ENCODE results near the gene NR2F6.
A peak's percentile ranks its signal among the peaks of the same experiment; 100 is the strongest.

The NR2F6 gene

GRCh38 chr19:17255150-17255621 is 9.5 kb upstream of the NR2F6 start:
- TF ChIP-seq, protein P1, sequence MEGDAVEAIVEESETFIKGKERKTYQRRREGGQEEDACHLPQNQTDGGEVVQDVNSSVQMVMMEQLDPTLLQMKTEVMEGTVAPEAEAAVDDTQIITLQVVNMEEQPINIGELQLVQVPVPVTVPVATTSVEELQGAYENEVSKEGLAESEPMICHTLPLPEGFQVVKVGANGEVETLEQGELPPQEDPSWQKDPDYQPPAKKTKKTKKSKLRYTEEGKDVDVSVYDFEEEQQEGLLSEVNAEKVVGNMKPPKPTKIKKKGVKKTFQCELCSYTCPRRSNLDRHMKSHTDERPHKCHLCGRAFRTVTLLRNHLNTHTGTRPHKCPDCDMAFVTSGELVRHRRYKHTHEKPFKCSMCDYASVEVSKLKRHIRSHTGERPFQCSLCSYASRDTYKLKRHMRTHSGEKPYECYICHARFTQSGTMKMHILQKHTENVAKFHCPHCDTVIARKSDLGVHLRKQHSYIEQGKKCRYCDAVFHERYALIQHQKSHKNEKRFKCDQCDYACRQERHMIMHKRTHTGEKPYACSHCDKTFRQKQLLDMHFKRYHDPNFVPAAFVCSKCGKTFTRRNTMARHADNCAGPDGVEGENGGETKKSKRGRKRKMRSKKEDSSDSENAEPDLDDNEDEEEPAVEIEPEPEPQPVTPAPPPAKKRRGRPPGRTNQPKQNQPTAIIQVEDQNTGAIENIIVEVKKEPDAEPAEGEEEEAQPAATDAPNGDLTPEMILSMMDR (IDR thresholded peaks at IDR 0.05; ENCODE audit: insufficient read depth, low read depth, low read length, missing control alignments), result no peak
- no peak overlapping the region for H3K4me3 ChIP-seq (ENCODE audit: low read length)
- DNase-seq (ENCODE audit: low read depth), result peak; percentile 61

- no peak overlapping the region for H3K4me3 ChIP-seq (ENCODE audit: low read length)
- DNase-seq (ENCODE audit: low read depth), result no peak
- TF ChIP-seq, protein P1 (IDR thresholded peaks at IDR 0.05; ENCODE audit: insufficient read depth, low read depth, low read length, missing control alignments), result no peak
Observed at GRCh38 chr19:17254636-17255035, 8.9 kb upstream of the NR2F6 start.

DNA sequence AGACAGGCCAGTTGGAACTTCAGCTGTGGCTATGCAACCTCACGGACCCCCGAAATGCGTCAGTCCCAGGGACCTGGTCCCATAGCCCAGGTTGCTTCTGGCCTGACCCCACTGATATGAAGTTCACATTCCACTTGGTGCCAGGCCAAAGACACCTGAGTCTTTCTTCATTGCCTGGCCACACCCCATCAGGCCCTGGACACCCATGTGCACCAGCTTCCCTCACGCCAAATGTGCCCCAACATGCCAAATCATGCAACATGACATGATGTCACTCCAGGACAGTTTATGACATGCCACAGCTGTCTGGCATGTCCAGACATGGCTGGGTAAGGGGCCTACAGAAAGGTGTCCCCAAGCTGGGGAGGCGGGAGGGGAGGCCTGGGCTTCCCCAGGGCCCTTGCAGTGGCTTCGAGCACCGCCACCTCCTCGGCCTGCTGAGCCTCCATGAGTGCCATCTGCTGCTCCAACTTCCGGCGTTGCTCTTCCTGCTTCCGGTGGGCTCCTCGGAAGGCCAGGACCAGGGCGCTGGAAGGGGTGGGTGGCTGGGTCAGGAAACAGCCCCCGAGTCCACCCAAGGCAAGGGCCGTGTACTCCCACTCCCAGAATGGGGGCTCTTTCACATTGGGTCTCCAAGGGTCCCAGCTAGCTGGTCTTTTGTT is 4.3 kb upstream of the NR2F6 start:
- TF ChIP-seq, protein P1 (IDR thresholded peaks at IDR 0.05; ENCODE audit: insufficient read depth, low read depth, low read length, missing control alignments), result no peak
- no peak overlapping the region for H3K4me3 ChIP-seq (ENCODE audit: low read length)
- peak; percentile 82 for DNase-seq (ENCODE audit: low read depth)

DNA sequence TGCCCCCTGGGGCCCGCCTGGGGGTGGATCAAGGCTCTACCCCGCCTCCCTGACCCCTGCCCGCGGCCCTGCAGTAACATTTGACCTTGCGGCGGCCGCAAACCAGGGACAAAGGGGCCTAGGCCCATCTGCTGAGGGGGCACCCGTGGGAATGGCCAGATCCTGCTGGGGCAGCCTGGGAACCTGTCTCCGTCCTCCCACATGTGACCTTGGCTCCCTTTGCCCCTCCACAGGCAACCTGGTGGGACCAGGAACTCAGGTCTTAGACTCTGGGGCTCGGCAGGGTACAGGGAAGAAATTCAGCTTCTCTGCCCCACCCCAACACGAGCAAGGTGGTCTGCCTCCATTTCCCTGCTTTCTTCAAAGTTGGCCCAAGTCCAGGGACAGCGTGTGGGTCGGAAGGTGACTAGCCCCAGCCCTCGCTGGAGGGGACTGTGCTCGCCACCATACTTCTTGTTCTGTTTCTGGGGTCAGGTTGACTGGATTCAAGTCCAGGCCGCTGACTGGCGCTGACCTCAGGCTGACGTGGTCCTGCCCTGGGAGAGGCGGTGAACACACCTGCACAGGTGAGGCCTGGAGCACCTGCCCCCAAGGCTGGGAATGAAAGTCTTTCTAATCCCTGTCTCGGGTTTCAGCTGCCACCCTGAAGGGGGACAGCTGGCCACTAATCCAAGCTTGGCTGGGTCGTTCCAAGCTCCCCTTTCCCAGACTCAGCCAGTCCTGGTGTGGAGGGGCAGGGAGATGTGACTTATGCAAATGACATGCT is 2.5 kb upstream of the NR2F6 start:
- TF ChIP-seq, protein P1 (IDR thresholded peaks at IDR 0.05; ENCODE audit: insufficient read depth, low read depth, low read length, missing control alignments), result no peak
- peak; percentile 68 for DNase-seq (ENCODE audit: low read depth)
- no peak overlapping the region for H3K4me3 ChIP-seq (ENCODE audit: low read length)

DNA sequence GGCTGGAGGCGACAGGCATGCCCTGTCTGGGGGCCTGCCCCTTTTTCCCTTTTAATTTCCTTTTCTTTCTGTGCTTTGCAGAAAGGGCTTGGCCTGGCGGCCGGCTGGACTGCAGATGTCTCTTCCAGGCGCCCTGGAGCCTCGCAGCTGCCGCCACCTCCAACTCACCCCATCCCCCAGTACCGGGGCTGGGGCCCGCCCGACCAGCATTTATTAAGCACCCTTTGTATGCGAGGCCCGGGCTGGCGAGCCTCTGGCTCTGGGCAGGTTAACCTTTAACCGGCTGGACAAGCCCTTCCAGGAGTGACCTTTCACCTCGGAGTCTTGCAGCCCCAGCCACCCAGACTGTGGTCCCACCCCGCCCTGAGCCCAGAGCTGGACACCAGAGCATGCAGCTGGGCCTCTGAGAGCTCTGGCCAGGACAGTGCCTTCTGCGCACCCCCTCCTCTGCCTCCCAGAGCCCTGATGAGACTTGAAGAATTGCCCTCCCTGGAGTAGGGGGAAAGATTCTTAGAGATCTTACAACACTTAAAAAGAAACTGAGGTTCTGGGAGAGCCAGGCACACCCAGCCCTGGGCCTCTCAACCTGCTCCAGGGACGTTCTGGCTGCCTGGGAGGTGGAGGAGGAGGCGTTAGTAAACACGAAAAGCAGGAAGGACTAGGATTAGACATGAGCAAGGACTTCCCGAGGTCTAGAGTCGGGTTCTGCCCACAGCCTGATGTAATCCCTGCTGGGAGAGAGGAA is 1.1 kb upstream of the NR2F6 start:
- DNase-seq (ENCODE audit: low read depth), result peak; percentile 61
- peak overlapping the region; percentile 44 for H3K4me3 ChIP-seq (ENCODE audit: low read length)
- TF ChIP-seq, protein P1 (IDR thresholded peaks at IDR 0.05; ENCODE audit: insufficient read depth, low read depth, low read length, missing control alignments), result no peak

DNA sequence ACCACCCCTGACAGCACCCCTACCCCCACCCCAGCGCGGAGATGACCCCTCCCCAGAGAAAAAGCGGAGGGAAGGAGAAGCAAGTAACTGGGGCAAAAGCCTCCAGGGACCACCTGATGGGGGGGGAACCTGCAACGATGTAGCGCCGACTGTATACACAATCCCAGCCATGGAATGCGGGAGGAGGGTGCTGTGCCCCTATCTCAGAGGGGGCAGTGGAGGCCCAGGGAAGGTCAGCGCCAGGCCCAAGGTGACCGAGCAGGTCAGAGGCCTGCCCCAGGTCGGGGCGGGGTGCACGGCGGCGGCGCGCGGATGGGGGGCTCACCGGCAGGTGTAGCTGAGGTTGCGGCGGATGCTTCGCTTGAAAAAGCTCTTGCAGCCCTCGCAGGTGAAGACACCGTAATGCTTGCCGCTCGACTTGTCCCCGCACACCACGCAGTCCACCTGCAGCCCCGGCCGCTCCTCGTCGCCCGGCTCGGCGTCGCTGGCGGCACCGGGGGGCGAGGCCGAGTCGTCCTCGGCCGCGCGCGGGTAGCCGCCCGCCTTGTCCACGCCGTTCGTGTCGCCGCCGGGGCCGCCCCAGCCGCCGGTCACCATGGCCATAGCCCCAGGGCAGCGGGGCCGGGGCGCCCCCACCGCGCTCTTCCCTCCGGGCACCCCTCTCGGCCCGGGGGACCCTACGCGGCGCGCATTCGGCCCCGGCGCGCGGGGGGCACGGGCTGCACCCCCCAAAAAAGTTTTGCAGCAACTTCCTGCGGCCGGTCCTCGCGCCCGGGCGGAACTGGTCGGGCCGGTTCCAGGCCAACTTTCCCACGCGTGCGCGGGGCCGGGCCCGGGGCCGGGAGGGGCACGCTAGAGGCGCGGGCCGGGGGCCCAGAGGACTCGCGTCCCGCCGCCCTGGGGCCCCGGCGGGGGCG is 843 bp downstream of the NR2F6 start:
- TF ChIP-seq, protein P1 (IDR thresholded peaks at IDR 0.05; ENCODE audit: insufficient read depth, low read depth, low read length, missing control alignments), result no peak
- peak; percentile 40 for DNase-seq (ENCODE audit: low read depth)
- peak overlapping the region; percentile 90 for H3K4me3 ChIP-seq (ENCODE audit: low read length)

Measured in epithelial cell of esophagus (primary cell).